ENCODE data around the gene PLA2G2F.
"Not testable (repeated sequence)": the region's sequence is repeated elsewhere in the genome, so short reads cannot be mapped to it uniquely, and the experiment has no call there.

The PLA2G2F gene

DNA sequence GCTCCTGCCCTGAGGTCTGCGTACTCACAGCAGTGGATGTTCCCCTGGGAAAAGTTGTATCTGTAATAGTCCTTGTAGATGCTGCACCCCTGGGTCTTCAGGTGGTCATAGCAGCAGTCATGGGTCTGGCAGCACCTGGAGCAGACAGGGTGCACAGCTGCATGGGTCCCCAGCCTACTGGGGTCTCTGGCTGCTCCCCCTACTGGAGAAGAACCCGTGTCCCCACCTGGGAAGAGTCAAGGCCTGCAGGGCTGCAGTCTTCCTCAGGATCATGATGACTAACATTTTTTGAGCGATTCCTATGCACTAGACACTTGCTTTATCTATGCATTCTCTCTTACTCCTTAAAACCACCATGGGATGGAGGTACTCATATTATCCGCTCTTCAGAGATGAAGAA is 23.6 kb upstream of the PLA2G2F start:
- no peak for DNase-seq

DNA sequence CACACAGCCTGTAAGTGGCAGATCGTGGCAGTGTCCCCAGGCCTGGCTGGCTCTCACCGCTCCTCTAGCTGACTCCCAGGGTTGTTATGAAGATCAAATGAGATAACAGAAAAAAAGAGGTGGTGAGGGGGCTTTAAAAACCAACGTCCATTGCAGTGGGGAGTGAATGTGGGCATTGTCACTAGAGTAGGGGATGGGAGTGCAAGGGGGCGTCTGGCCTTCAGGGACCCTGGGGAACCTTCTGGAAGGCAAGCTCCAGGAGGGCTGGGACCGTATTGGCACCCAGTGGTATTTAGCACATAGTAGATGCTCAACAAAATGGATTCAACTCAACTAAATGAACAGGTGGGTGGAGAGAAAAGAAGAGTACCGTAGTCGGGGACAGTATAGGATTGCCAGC is 23.2 kb upstream of the PLA2G2F start:
- no peak for DNase-seq

DNA sequence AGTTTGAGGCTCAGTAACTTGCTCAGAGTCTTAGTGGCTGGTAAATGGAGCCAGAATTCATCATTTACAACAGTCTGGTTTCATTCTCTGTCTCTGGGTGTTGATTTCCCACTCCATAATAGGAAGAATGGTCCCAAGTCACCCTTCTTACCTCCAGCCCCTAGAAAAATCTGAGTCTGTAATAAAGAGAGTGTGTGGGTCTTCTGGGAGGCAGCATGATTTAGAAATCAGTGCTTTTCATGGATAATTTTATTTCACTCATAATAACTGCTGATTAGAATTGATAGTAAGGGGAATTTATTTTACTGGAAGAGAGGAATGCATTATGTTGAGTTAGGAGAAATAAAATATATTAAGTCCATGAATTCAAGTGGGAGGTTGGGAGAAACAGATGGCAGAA is 21.9 kb upstream of the PLA2G2F start:
- no peak for DNase-seq

DNA sequence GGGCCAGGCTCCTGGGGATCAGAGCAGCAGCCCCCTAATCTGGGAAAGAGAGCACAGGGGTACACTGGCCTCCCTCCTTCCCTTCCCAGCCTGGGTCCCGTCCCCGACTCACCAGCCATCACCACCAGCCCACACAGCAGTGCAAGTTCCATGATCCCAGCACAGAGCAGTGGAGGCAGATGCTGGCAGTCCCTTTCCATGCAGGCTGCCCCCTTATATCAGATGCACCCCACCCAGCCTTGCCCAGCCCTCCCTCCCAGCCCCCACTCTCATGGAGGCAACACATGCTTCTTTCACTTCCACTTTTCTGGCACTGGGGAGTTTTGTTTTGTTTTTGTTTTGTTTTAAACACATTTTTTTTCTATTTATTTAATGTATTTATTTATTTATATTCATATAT is 19.8 kb upstream of the PLA2G2F start, which contains the start of gene PLA2G2D:
PLA2G2D (minus strand) TSS at position 190 of the 400 bp plus-strand sequence; CDS start at position 152, 38 bp downstream.
- DNase-seq, result no peak

- no peak for DNase-seq
These were observed 18.3 kb upstream of the PLA2G2F start for GRCh38 chr1:20120796-20121195.

DNA sequence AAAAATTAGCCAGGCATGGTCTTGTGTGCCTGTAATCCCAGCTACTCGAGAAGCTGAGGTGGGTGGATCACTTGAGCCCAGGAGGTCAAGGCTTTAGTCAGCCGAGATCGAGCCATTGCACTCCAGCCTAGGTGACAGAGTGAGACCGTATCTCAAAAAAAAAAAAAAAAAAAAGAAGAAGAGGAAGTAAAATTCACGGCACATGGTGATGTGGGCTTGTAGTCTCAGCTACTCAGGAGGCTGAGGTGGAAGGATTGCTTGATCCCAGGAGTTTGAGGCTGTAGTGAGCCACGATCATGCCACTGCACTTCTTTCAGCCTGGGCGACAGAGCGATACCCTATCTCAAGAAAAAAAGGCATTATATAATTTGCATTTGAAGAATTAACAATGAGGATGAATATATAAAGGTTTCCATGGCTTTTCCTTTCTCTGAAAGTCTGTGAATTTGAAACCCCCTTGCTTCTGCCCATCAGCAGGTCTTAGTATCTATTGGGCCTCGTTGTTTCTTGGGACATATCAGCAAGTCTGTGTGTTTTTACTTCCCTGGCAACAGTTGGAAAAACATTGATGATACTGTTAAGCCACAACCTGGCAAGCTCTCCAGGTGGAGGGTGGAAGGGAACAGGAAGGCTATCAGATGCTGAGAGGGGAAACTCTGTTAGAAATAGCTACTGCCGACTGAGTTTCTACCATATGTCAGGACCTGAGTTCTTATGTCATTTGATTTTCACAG is 15.2 kb upstream of the PLA2G2F start:
- no peak for DNase-seq

GRCh38 chr1:20124456-20125057 is 14.6 kb upstream of the PLA2G2F start:
- DNase-seq, result no peak

DNA sequence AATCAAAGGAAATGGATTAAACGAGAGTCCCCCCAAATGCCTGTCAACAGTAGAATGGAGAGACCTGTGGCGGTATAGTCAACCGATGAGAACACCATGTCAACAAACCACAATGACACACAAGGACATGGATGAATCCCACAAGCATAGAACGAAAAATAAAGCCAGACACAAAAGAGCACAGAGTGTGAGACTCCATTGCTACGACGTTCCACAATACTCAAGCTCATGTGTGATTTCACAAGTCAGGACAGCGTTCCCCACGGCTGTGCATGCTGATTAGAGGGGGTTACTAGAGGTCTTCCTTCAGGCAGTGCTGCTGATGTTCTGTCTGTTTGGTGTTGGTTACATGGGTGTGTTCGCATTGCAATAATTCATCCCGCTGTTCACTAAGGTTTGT is 14.0 kb upstream of the PLA2G2F start:
- no peak for DNase-seq

DNA sequence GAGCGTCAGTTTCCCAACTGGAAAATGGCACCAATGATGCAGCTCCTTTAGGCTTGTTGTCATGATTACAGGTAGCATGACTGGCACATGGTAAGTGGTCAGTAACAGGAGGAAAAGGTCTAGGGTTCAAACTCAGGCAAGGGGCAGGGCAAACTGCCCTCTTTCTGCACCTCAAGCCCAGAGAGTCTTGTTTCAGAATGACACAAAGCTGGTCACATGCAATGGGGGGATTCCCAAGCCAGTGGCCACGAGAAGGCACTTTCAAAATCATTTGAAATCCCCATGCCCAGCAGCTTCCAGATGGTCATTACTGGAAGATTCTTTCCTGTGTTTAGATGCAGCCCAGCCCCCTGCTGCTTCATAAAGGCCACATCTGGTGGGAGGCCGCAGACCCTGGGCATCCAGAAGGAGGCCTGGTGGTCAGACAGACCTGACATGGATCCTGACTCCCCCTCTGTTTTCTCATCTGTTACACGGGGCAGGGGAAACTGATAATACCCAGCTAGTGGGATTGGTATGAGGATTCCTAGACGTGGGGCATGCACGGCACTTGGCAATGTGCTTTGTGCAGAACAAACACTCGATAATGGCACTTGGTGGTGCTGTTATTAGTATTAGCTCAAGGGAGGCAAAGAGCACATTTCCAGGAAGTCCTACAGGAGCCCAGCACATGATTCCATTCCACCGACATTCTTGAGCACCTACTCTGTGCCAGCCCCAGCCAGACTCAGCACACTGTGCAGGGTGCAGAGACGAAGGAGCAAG is 12.9 kb upstream of the PLA2G2F start:
- no peak for DNase-seq

- no peak for DNase-seq
These were observed 12.2 kb upstream of the PLA2G2F start for GRCh38 chr1:20126806-20127440.

DNA sequence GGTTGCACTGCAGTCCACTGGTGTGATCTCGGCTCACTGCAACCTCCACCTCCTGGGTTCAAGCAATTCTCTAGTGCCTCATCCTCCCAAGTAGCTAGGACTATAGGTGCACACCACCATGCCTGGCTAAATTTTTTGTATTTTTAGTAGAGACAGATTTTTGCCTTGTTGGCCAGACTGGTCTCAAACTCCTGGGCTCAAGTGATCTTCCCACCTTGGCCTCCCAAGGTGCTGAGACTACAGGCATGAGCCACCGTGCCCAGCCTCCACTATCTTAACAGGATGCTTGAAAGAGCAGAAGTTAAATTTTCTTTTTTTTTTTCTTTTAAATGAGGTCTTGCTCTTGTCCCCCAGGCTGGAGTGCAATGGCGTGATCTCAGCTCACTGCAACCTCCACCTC is 8.6 kb upstream of the PLA2G2F start:
- DNase-seq, result not testable (repeated sequence)

DNA sequence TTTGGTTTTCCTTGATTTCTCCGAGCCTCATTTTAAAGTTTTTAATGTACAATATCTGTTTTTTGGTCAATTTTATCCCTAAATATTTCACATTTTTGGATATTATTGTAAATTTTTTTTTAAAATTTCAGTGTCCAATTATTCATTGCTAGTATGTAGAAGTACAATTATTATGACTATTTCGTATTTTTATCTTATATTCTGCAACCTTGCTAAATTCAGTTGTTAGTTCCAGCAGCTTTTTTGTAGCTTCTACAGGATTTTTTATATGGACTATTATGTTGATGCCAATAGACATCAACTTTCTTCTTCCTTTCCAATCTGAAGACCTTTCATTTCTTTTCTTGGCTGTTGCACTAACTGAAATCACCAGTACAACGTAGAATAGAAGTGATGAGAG is 4.1 kb upstream of the PLA2G2F start:
- no peak for DNase-seq

DNA sequence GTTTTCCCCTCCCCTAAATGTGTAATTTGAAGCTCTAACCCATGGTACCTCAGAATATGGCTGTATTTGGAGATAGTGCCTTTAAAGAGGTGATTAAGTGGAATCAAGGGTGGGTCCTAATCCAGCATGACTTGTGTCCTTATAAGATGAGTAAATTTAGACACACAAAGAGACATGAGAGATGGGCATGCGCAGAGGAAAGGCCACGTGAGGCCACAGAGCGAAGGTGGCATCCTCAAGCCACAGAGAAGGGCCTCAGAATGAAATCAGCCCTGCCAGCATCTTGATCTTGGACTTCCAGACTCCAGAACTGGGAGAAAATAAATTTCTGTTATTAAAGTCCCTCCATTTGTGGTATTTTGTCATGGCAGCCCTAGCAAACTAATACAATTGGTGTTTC is 2.9 kb upstream of the PLA2G2F start:
- DNase-seq, result no peak

DNA sequence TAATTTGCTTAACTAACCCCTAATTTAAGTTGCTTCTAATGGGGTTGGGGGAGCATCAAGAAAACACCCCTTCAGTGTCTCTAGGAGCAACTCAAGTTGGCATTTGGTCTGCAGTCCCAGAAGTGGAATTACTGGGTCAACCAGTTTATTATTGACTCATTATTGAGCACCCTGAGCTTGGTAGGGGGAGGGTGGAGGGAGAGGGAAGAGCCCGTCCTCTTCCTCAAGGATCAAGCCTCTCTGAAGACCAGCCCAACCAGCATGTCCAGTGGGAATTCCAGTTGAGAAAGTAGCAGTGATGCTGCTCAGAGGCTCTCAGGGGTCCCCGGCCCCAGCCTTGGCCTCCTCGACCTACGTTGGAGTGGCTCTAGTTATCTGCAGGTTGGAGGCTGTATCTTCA is 2.1 kb upstream of the PLA2G2F start:
- DNase-seq, result no peak

- DNase-seq, result no peak
These were observed 1.5 kb upstream of the PLA2G2F start for GRCh38 chr1:20137604-20138003.

DNA sequence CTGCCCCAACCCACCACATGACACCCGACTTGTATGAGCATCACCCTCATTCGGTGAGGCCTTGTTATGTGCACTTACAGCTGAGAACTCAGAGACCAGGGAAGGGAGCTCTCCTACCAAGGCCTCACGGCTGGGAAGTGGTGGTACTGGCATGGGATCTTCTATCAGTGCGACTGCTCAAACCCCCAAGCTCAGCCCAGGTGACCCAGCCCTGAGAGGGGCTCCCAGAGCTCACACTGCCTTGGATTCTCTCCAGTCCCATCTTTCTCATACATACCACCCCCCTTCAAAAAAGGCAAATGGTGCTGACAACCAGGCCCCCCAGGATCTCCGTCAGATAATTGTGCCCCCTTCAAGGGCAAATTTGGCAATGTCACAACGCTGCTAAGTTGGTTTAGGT is 777 bp upstream of the PLA2G2F start:
- DNase-seq, result no peak

GRCh38 chr1:20139776-20140612 is 871 bp downstream of the PLA2G2F start:
- DNase-seq, result no peak

DNA sequence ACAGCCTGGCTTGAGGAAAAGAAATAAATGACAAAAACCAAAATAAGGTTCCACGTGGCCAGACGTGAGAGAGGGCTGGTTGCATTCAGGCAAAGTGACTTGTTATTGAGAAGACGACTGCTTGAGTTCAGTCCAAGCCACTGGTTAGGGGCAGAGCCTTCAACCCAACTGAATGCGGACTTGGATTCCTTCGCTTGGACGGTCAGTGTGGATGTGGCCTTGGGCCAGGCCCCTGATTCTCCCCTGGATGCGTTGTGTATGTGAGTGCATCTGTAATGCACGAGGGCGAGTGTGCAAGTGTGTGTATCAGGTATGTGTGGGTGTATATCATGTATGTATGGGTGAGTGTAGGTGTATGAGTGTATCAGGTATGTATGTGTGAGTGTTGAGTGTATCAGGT is 1.9 kb downstream of the PLA2G2F start:
- no peak for DNase-seq

DNA sequence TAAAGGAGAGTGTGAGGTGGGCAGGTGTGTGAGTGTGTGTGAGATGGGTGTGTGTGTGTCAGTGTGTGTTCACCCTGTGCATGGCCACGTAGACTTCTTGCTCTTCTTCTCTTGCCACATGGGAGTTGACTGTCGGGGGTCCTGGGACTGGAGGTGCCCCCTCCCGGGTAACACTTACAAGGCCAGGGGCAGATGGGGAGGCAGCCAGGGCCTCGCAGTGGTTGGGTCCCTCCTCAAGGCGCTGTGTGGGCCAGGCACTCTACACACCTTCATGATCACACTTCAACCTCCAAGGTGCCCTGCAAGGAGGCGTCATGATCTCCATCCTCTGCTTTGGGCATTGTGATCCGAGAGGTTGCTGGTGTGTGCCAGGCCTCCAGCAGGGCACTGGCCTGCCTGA is 2.3 kb downstream of the PLA2G2F start:
- no peak for DNase-seq

DNA sequence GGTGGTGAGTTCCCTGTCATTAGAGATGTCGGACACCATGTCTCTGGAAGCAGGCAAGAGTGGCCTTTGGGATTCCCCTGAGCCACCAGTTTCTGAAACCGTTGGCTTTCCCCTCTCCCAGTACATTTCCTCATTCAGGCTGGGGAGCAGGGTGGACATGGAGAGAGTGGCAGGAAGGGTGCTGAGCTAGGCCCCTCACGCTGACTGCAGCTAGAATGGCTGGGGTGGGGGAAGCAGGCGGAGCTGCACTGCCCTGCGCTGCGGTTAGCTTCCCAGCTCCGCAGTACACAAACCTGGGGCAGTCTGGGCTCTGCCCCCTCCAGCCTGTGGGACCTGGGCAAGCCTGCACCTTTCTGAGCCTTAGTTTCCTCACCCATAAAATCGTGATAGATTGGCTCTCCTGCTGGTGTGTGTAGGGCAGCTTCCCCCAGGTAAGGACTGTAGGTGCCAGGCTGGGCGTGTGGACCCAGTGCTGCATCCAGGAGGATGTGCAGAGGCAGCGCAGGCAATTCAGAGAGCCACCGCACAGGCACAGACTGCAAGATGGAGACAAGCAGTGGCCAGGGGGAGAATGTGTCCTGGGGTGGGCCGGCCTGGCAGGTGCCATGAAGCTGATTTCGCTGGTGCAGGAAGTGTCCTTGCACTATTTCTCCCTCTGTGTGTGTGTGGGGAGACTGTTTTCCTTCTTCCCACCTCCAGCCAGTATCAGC is 3.0 kb downstream of the PLA2G2F start:
- DNase-seq, result no peak

GRCh38 chr1:20143318-20143717 is 4.2 kb downstream of the PLA2G2F start:
- DNase-seq, result no peak
